Thymus (tissue), 11 donors: ENCODE data around the gene HLCS. TPM values are rescaled to one million over a fixed set of nuclear protein-coding genes. Genes with fewer than 3 reads are reported as not detected.
"Not testable (repeated sequence)": the region's sequence is repeated elsewhere in the genome, so short reads cannot be mapped to it uniquely, and the experiment has no call there.

Experiments used
- DNase-seq, 9 donors: peaks; one replicate each; pipeline ENCODE4 v3.0.0-alpha.2; 2013; ENCODE audit warnings: low spot score in 9 of 9, low read depth in 6 of 9, missing footprints in 1 of 9
- H3K27ac ChIP-seq, 2 donors: one replicate each; pipeline ENCODE4 v1.5.1; 2013; ENCODE audit warnings: control low read depth in 1 of 2, low read depth in 1 of 2, low read length in 1 of 2, mild to moderate bottlenecking in 1 of 2, moderate library complexity in 1 of 2
- H3K27me3 ChIP-seq, 2 donors: one replicate each; pipeline ENCODE4 v1.5.1; 2013; ENCODE audit warnings: low read length in 1 of 2; ENCODE audit not compliant: control insufficient read depth in 2 of 2, insufficient read depth in 1 of 2
- H3K36me3 ChIP-seq, 2 donors: one replicate each; pipeline ENCODE4 v1.5.1; 2013; ENCODE audit warnings: low read length in 1 of 2, mild to moderate bottlenecking in 1 of 2, moderate library complexity in 1 of 2; ENCODE audit not compliant: control insufficient read depth in 2 of 2, insufficient read depth in 2 of 2
- H3K4me1 ChIP-seq, 2 donors: one replicate each; pipeline ENCODE4 v1.5.1; 2013; ENCODE audit warnings: low read length in 2 of 2; ENCODE audit not compliant: control insufficient read depth in 2 of 2, insufficient read depth in 2 of 2
- H3K4me3 ChIP-seq, 2 donors: one replicate each; pipeline ENCODE4 v1.5.1; 2013; ENCODE audit warnings: low read length in 2 of 2, control low read depth in 1 of 2, mild to moderate bottlenecking in 1 of 2
- H3K9me3 ChIP-seq, 2 donors: one replicate each; pipeline ENCODE4 v1.5.1; 2013; ENCODE audit warnings: low read length in 1 of 2, mild to moderate bottlenecking in 1 of 2; ENCODE audit not compliant: control insufficient read depth in 2 of 2, insufficient read depth in 1 of 2
- WGBS: extraction: QIAGEN DNeasy Blood & Tissue Kit; methylation state at CpG from one replicate; pipeline ENCODE4 v1.1.7; 2013; 5-methylcytosine and 5-hydroxymethylcytosine counted together
- polyA plus RNA-seq: library from polyadenylated mRNA; stranded (reverse); fragments of 200-250 nt; gene quantifications from one replicate; pipeline ENCODE4 v1.2.3, GENCODE V29; 2013
- total RNA-seq: library from RNA; stranded (reverse); fragments of 120-200 nt; gene quantifications from one replicate; pipeline ENCODE4 v1.2.4, GENCODE V29; 2013
- donor health status: healthy.

The HLCS gene
- total and polyA plus RNA-seq, 2 donors, result 4.6 to 5.4 TPM

DNA sequence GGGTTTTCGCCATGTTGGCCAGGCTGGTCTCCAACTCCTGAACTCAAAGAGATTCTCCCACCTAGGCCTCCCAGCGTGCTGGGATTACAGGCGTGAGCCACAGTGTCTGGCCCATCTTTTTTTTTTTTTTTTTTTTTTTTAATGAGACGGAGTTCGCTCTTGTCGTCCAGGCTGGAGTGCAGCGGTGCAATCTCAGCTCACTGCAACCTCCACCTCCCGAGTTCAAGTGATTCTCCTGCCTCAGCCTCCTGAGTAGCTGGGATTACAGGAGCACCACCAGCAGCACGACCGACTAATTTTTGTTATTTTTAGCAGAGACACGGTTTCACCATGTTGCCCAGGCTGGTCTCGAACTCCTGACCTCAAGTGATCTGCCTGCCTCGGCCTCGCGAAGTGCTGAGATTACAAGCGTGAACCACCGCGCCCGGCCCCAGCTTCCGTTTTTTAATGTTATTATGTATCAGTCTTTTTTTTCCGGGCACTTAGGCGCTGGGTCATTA, 22.8 kb upstream of the HLCS start:
- H3K36me3 ChIP-seq, H3K9me3 ChIP-seq, H3K27me3 ChIP-seq, H3K4me1 ChIP-seq, DNase-seq: not testable (repeated sequence)
- 52% methylated on average over 22 of the region's 22 CpGs for WGBS
- Histone ChIP-seq H3K27ac (peak overlapping the region; percentile 75 to 86), H3K4me3 (peak overlapping the region; percentile 50 to 87)

GRCh38 chr21:36988536-36988935, 22.1 kb upstream of the HLCS start:
- Histone ChIP-seq H3K27me3 (no peaks in the 10 kb centered on the region), H3K4me3 (no peak overlapping the region), H3K27ac (no peak overlapping the region), H3K36me3 (no peaks in the 10 kb centered on the region), H3K9me3 (no peaks in the 10 kb centered on the region), H3K4me1 (peaks cover 3 to 7% of the 10 kb centered on the region in 2 donors)
- WGBS, result 97% methylated on average over 4 of the region's 4 CpGs
- DNase-seq, result no peak

DNA sequence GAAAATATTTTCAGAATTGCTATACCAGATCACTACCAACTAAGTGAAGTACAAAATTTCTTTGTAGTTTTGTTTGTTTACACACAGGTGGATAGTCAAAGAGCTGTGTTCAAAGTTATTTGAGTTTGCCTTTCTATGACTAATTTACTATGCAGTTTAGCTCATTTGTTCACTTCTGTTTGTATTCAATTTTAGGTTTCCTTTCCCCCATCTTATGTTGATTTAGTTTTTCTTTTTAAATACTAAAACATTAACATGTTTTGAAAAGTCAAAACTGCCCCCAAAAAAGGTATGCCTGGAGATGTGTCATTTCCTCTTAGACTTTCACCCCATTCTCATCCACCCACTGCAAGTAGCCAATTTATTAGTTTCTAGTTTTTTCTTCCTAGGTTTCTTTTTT, 21.4 kb upstream of the HLCS start:
- Histone ChIP-seq H3K4me1 (peaks cover 3 to 7% of the 10 kb centered on the region in 2 donors), H3K27me3 (no peaks in the 10 kb centered on the region), H3K4me3 (no peak overlapping the region), H3K27ac (no peak overlapping the region), H3K36me3 (no peaks in the 10 kb centered on the region), H3K9me3 (no peaks in the 10 kb centered on the region)
- DNase-seq, result no peak

DNA sequence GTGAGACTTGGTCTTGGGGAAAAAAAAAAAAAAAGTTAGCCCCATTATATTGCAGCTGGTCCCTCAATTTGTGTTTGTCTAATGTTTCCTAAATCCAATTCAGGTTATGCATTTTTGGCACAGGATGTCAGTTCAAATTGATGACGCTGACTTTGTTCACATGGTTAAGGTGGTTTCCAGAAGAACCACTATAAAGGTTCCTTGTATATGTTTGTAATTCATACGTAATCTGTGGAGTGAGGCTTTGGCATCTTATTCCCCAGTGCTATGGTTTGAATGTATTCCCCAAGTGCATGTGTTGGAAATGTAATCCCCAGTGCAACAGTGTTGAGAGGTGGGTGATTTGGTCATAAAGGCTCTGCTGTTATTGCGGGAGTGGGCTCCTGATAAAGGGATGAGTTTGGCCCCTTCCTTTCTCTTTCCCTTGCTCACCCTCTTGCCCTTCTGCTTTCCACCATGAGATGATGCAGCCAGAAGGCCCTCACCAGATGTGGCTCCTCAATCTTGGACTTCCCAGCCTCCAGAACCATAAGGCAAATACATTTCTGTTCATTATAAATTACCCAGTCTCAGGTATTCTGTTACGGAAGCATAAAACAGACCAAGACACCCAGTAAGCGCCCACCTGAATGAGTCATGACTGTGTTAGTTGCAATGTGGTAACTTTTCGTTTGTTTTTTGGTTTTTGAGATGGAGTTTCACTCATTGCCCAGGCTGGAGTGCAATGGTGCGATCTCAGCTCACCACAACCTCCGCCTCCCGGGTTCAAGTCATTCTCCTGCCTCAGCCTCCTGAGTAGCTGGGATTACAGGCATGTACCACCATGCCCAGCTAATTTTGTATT, 19.5 kb upstream of the HLCS start:
- no peak for DNase-seq
- Histone ChIP-seq H3K4me3 (no peak overlapping the region), H3K9me3 (no peaks in the 10 kb centered on the region), H3K36me3 (no peaks in the 10 kb centered on the region), H3K4me1 (peaks cover 3 to 7% of the 10 kb centered on the region in 2 donors), H3K27me3 (peaks cover 0 to 8% of the 10 kb centered on the region in 2 donors), H3K27ac (no peak overlapping the region)
- WGBS, result 85% methylated on average over 9 of the region's 9 CpGs

DNA sequence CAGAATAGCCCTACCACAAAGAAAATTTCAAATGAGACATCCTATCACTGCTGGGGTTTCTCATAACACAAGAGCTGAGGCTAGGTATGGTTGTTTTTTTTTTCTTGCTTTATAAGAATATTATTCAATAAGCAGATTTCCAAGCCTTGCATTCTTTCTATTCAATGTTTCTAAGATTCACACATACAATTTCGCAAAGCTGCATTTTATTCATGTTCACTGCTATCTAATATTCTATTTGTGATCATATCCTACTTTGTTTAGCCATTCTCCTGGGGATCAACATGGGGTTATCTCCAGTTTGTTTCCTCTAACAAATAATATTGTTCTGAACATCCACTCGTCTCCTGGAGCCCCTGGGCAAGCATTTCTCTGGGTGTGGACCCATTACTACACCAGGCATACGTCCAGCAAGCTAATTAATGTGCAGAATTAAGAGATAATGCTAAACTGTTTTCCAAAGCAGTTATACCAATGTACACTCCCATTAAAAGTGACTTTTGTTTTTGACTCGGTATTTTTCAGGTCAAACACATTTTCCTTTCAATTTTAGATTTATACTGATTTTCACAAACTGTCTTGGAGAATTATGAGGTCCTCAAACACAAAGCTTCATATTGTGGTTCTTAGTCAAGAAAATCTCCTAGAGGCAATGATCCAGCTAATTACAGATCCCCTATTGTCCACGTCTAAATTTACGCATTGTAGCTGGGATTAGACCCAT, 15.7 kb upstream of the HLCS start:
- no peaks in the 10 kb centered on the region for H3K9me3 ChIP-seq
- no peak for DNase-seq
- H3K27me3 ChIP-seq, result peaks cover 0 to 28% of the 10 kb centered on the region in 2 donors
- no peaks in the 10 kb centered on the region for H3K36me3 ChIP-seq
- H3K27ac ChIP-seq, result no peak overlapping the region
- H3K4me1 ChIP-seq, result peaks cover 0 to 3% of the 10 kb centered on the region in 2 donors
- no peak overlapping the region for H3K4me3 ChIP-seq
- WGBS, result 80% methylated on average over 6 of the region's 6 CpGs

- H3K4me3 ChIP-seq, result peak overlapping the region in 1 of 2 donors; percentile 29
- H3K4me1 ChIP-seq, result peaks cover 0 to 3% of the 10 kb centered on the region in 2 donors
- no peaks in the 10 kb centered on the region for H3K36me3 ChIP-seq
- H3K27ac ChIP-seq, result no peak overlapping the region
- peak in 1 of 9 donors; percentile 17 for DNase-seq
- 12% methylated on average over 2 of the region's 2 CpGs for WGBS
- H3K9me3 ChIP-seq, result no peaks in the 10 kb centered on the region
- H3K27me3 ChIP-seq, result peaks cover 0 to 28% of the 10 kb centered on the region in 2 donors
Measured at GRCh38 chr21:36981049-36981391, 14.6 kb upstream of the HLCS start.

DNA sequence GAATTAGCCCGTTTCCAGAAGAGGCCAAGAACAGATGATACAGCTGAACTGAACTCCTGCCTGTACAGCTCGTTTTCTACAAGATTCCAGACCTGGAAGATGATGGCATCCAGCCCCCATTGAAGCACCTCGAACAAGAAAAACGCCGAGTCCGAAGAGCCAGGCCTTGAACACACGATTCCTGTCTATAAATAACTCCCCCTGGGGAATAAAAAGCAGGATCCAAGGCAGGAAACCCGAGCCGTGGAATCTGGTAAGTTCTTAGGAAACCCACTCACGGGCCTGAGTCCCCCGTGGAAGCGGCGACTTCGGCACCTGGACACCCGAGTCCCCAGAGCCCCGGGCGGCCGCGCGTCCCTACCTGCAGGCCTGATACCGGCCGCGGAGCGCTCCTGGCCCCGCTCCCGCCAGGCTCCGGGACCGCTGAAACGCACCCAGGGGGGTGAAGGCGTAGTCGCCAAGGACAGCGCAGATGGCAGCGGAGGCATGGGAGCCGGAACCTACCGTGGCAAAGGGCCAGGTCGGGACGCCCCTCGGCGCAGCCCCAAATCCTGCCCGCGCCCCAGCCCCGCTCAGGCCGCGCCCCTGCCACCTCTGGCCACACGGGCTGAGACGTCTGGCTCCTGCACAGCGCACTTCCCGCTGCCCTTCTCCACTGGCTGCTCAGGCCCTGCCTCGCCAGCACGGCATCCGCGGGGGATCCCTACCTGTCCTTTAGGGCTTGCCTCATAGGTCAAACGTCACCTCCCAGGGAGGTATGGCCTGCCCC, 14.0 kb upstream of the HLCS start:
- Histone ChIP-seq H3K4me3 (peak overlapping the region in 1 of 2 donors; percentile 29), H3K27me3 (peaks cover 0 to 28% of the 10 kb centered on the region in 2 donors), H3K4me1 (peaks cover 0 to 3% of the 10 kb centered on the region in 2 donors), H3K9me3 (no peaks in the 10 kb centered on the region), H3K27ac (no peak overlapping the region), H3K36me3 (no peaks in the 10 kb centered on the region)
- 17% methylated on average over 53 of the region's 53 CpGs for WGBS
- no peak for DNase-seq

- peaks cover 0 to 28% of the 10 kb centered on the region in 2 donors for H3K27me3 ChIP-seq
- WGBS, result 40% methylated on average over 8 of the region's 8 CpGs
- H3K4me1 ChIP-seq, result peaks cover 0 to 3% of the 10 kb centered on the region in 2 donors
- no peak overlapping the region for H3K4me3 ChIP-seq
- peak in 1 of 9 donors; percentile 37 for DNase-seq
- H3K27ac ChIP-seq, result no peak overlapping the region
- no peaks in the 10 kb centered on the region for H3K36me3 ChIP-seq
- H3K9me3 ChIP-seq, result no peaks in the 10 kb centered on the region
Measured at GRCh38 chr21:36976882-36977651, 10.6 kb upstream of the HLCS start.
